IMR-90 (cell line): ENCODE data around the gene LCE4A. TPM values are rescaled to one million over a fixed set of nuclear protein-coding genes. Genes with fewer than 3 reads are reported as not detected.

Source experiments
- ATAC-seq: fragments of 200-7000 bp; cut with Tn5 transposase; 2 replicates; pipeline ENCODE4 v1.9.1; 2020; ENCODE audit warnings: low read depth, mild to moderate bottlenecking, moderate library complexity
- BruUV-seq: library from RNA; stranded (reverse); fragments of 400-500 nt; replicated peaks from 2 replicates; lab custom pipeline; 2021; lab: Mats Ljungman, UMichigan
- CTCF ChIA-PET: fragments of 300-600 bp; formaldehyde crosslinking; extraction: SDS; loops from one replicate; lab custom pipeline; 2021; ENCODE audit warnings: antibody characterized with exemption; lab: Yijun Ruan, JAX
- POLR2A ChIA-PET: fragments of 300-600 bp; sonication (Branson Sonifier 250); formaldehyde crosslinking; loops from one replicate; lab custom pipeline; 2022; ENCODE audit warnings: antibody characterized with exemption; ENCODE audit not compliant: unreplicated experiment; lab: Charles Lee
- DNase-seq: peaks from one replicate; pipeline ENCODE4 v3.0.0; 2013
- H2AFZ ChIP-seq: replicated peaks from 2 replicates; pipeline ENCODE3; 2013; ENCODE audit warnings: low read length, mild to moderate bottlenecking; ENCODE audit not compliant: poor library complexity
- H2AK5ac ChIP-seq: 2 replicates; pipeline ENCODE4 v1.6.1; 2013; ENCODE audit warnings: low read depth, low read length, inconsistent platforms
- H2AK9ac ChIP-seq: replicated peaks from 2 replicates; pipeline ENCODE3; 2013; ENCODE audit warnings: mild to moderate bottlenecking, low read depth, low read length, moderate library complexity; ENCODE audit not compliant: poor library complexity
- H2BK120ac ChIP-seq: 2 replicates; pipeline ENCODE4 v1.6.1; 2013; ENCODE audit warnings: low read depth, low read length, inconsistent platforms
- H2BK15ac ChIP-seq: 3 replicates; pipeline ENCODE4 v1.6.1; 2013; ENCODE audit warnings: low read depth, low read length, inconsistent platforms
- H2BK20ac ChIP-seq: 2 replicates; pipeline ENCODE4 v1.6.1; 2013; ENCODE audit warnings: low read depth, mild to moderate bottlenecking, inconsistent platforms, low read length, moderate library complexity
- H2BK5ac ChIP-seq: 2 replicates; pipeline ENCODE4 v1.6.1; 2013; ENCODE audit warnings: mild to moderate bottlenecking, low read depth, low read length, inconsistent platforms; ENCODE audit not compliant: poor library complexity, severe bottlenecking
- H3K14ac ChIP-seq: replicated peaks from 2 replicates; pipeline ENCODE4 v1.6.1; 2013; ENCODE audit warnings: low read depth, low read length, inconsistent platforms
- H3K18ac ChIP-seq: 2 replicates; pipeline ENCODE4 v1.6.1; 2013; ENCODE audit warnings: low read depth, low read length, control low read depth
- H3K23ac ChIP-seq: 2 replicates; pipeline ENCODE4 v1.6.1; 2013; ENCODE audit warnings: low read depth, low read length, inconsistent platforms
- H3K27ac ChIP-seq: 2 replicates; pipeline ENCODE4 v1.5.1; 2013; ENCODE audit warnings: mild to moderate bottlenecking, control low read depth, low read length; ENCODE audit not compliant: insufficient read depth
- H3K27me3 ChIP-seq: 2 replicates; pipeline ENCODE4 v1.6.1; 2013; ENCODE audit warnings: low read length; ENCODE audit not compliant: control insufficient read depth, insufficient read depth
- H3K36me3 ChIP-seq: 2 replicates; pipeline ENCODE4 v1.6.1; 2013; ENCODE audit warnings: low read length, mixed read lengths; ENCODE audit not compliant: control insufficient read depth, insufficient read depth
- H3K4ac ChIP-seq: 2 replicates; pipeline ENCODE4 v1.6.1; 2013; ENCODE audit warnings: low read depth, low read length, inconsistent platforms
- H3K4me1 ChIP-seq: 2 replicates; pipeline ENCODE4 v1.6.1; 2013; ENCODE audit warnings: low read length, mixed read lengths; ENCODE audit not compliant: control insufficient read depth, insufficient read depth
- H3K4me2 ChIP-seq: 2 replicates; pipeline ENCODE4 v1.6.1; 2013; ENCODE audit warnings: low read depth, mild to moderate bottlenecking, control low read depth, low read length, moderate library complexity
- H3K4me3 ChIP-seq: 2 replicates; pipeline ENCODE4 v1.5.1; 2013; ENCODE audit warnings: low read depth, mild to moderate bottlenecking, control low read depth, low read length, moderate library complexity; ENCODE audit not compliant: insufficient read depth
- H3K56ac ChIP-seq: 2 replicates; pipeline ENCODE4 v1.6.1; 2013; ENCODE audit warnings: low read length, inconsistent platforms; ENCODE audit not compliant: insufficient read depth; ENCODE audit errors: extremely low read depth
- H3K79me1 ChIP-seq, 2 experiments: 2 replicates each; pipeline ENCODE4 v1.6.1; 2013; ENCODE audit warnings: low read length in 2 of 2, inconsistent platforms in 1 of 2, low read depth in 1 of 2
- H3K9ac ChIP-seq: 2 replicates; pipeline ENCODE4 v1.6.1; 2013; ENCODE audit warnings: low read depth, low read length, control low read depth
- H3K9me1 ChIP-seq: 2 replicates; pipeline ENCODE4 v1.6.1; 2013; ENCODE audit warnings: low read length, inconsistent platforms; ENCODE audit not compliant: insufficient read depth
- H3K9me3 ChIP-seq: 2 replicates; pipeline ENCODE4 v1.6.1; 2013; ENCODE audit warnings: low read length; ENCODE audit not compliant: control insufficient read depth, insufficient read depth
- H4K20me1 ChIP-seq: 2 replicates; pipeline ENCODE4 v1.6.1; 2013; ENCODE audit warnings: low read length, inconsistent platforms; ENCODE audit not compliant: insufficient read depth
- H4K5ac ChIP-seq: 2 replicates; pipeline ENCODE4 v1.6.1; 2013; ENCODE audit warnings: mild to moderate bottlenecking, low read depth, low read length, control low read depth
- H4K8ac ChIP-seq, 2 experiments: 2 replicates each; pipeline ENCODE4 v1.6.1; 2013; ENCODE audit warnings: low read depth in 2 of 2, low read length in 2 of 2, control low read depth in 1 of 2, inconsistent platforms in 1 of 2
- H4K91ac ChIP-seq: 2 replicates; pipeline ENCODE4 v1.6.1; 2013; ENCODE audit warnings: low read depth, low read length, inconsistent platforms; ENCODE audit not compliant: insufficient read depth
- CHD1 ChIP-seq: IDR thresholded peaks from 2 replicates; pipeline ENCODE4 v1.6.1; 2012; ENCODE audit warnings: low read depth, low read length, improper control_type of control experiment
- MAFK ChIP-seq: IDR thresholded peaks from 2 replicates; pipeline ENCODE4 v1.6.1; 2012; ENCODE audit warnings: low read depth, low read length, improper control_type of control experiment
- MXI1 ChIP-seq: IDR thresholded peaks from 2 replicates; pipeline ENCODE4 v1.6.1; 2012; ENCODE audit warnings: low read depth, mild to moderate bottlenecking, low read length, moderate library complexity, borderline replicate concordance
- RCOR1 ChIP-seq: IDR thresholded peaks from 2 replicates; pipeline ENCODE4 v1.6.1; 2012; ENCODE audit warnings: mild to moderate bottlenecking, low read length, improper control_type of control experiment; ENCODE audit not compliant: insufficient replicate concordance
- WGBS, 2 experiments: methylation state at CpG; one replicate each; pipeline versions ENCODE4 v1.1.5 to v1.1.7; 2013; ENCODE audit warnings: missing lambda C conversion rate in 2 of 2; ENCODE audit not compliant: insufficient read length in 1 of 2; ENCODE audit errors: extremely low coverage in 2 of 2; 5-methylcytosine and 5-hydroxymethylcytosine counted together
- dilution Hi-C: fragments of 300-500 bp; cut with HindIII; formaldehyde crosslinking; loops from one replicate; pipeline ENCODE4 v1.14.3; 2018; ENCODE audit warnings: low sequenced_read_pairs; ENCODE audit not compliant: unreplicated experiment
- in situ Hi-C: fragments of 300-500 bp; cut with MboI; formaldehyde crosslinking; loops from 3 replicates; pipeline ENCODE4 v1.14.3; 2019; ENCODE audit warnings: low sequenced_read_pairs, inconsistent platforms, mixed read lengths
- intact Hi-C: fragments of 100-400 bp; cut with micrococcal nuclease; formaldehyde crosslinking; loops from 2 replicates; pipeline ENCODE4 v1.10.0; 2022
- polyA plus RNA-seq, 3 experiments: library from polyadenylated mRNA; depleted of rRNA; stranded (reverse); fragments of >200 nt; gene quantifications; 2 replicates each; pipeline ENCODE4 v1.2.3, GENCODE V29; 2012; ENCODE audit warnings: low replicate concordance in 1 of 3
- total RNA-seq: library from RNA; depleted of rRNA; stranded (reverse); fragments of >200 nt; gene quantifications from 2 replicates; pipeline ENCODE4 v1.2.3, GENCODE V29; 2012
- TF ChIP-seq, protein P1 (sequence below): fragments of 150-350 bp; IDR thresholded peaks from 2 replicates; pipeline ENCODE4 v1.6.1; 2017; ENCODE audit warnings: mild to moderate bottlenecking, antibody characterized with exemption, low read length, low read depth
- TF ChIP-seq, protein P2 (sequence below): conservative IDR thresholded peaks from 2 replicates; pipeline ENCODE4 v1.5.1; 2012; ENCODE audit warnings: mild to moderate bottlenecking, low read depth, low read length, improper control_type of control experiment

LCE4A gene
- total and polyA plus RNA-seq, 2 of the 4 experiments (the other 2 are of a cell fraction) = not detected

DNA sequence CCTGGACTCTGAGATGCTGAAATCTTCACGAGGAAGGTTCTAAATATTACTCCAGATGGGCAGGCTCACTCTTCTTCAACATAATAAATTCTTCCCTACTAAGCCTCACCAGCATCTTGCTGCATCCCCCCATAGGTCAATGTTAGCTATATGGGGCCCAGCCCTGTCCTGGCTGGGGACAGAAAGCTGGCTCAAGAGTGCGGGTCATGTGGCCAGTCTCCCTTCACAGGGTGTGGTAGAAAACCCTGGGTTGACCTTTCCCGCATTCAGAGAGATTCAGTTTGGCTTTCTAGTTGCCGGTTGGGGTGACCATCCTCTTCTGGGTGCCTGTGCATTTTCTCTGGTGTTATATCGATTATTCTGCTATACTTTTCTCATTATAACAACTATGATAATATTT lies 30.0 kb downstream of the LCE4A start:
- Histone ChIP-seq H2AFZ (no peak overlapping the region), H3K79me1 (no peaks in the 10 kb centered on the region), H2AK9ac (no peak overlapping the region), H3K27ac (no peak overlapping the region), H3K9ac (no peak overlapping the region), H2AK5ac (no peak overlapping the region), H3K4me2 (no peak overlapping the region), H4K8ac (no peak overlapping the region), H4K5ac (no peak overlapping the region), H4K20me1 (no peaks in the 10 kb centered on the region), H3K23ac (no peak overlapping the region), H3K9me1 (no peaks in the 10 kb centered on the region), H2BK15ac (no peak overlapping the region), H2BK5ac (no peak overlapping the region), H4K91ac (no peak overlapping the region), H3K9me3 (no peaks in the 10 kb centered on the region), H3K56ac (no peak overlapping the region), H3K4me1 (no peaks in the 10 kb centered on the region), H3K4ac (no peak overlapping the region), H2BK20ac (no peak overlapping the region), H3K18ac (no peak overlapping the region), H3K14ac (no peak overlapping the region), H3K4me3 (no peak overlapping the region), H3K27me3 (no peaks in the 10 kb centered on the region), H3K36me3 (no peaks in the 10 kb centered on the region), H2BK120ac (no peak overlapping the region)
- ChIA-PET POLR2A (no interaction called here), CTCF (no interaction called here)
- TF ChIP-seq RCOR1 (no peak), MAFK (no peak), MXI1 (no peak), CHD1 (no peak)
- TF ChIP-seq, protein P1, sequence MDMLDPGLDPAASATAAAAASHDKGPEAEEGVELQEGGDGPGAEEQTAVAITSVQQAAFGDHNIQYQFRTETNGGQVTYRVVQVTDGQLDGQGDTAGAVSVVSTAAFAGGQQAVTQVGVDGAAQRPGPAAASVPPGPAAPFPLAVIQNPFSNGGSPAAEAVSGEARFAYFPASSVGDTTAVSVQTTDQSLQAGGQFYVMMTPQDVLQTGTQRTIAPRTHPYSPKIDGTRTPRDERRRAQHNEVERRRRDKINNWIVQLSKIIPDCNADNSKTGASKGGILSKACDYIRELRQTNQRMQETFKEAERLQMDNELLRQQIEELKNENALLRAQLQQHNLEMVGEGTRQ = no peak
- TF ChIP-seq, protein P2, sequence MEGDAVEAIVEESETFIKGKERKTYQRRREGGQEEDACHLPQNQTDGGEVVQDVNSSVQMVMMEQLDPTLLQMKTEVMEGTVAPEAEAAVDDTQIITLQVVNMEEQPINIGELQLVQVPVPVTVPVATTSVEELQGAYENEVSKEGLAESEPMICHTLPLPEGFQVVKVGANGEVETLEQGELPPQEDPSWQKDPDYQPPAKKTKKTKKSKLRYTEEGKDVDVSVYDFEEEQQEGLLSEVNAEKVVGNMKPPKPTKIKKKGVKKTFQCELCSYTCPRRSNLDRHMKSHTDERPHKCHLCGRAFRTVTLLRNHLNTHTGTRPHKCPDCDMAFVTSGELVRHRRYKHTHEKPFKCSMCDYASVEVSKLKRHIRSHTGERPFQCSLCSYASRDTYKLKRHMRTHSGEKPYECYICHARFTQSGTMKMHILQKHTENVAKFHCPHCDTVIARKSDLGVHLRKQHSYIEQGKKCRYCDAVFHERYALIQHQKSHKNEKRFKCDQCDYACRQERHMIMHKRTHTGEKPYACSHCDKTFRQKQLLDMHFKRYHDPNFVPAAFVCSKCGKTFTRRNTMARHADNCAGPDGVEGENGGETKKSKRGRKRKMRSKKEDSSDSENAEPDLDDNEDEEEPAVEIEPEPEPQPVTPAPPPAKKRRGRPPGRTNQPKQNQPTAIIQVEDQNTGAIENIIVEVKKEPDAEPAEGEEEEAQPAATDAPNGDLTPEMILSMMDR = no peak
- no peak for DNase-seq
- dilution Hi-C loops = no loop called here
- no CpG with 5 or more reads among the region's 5 CpGs for WGBS, 2 experiments
- no TSS peak for BruUV-seq
- ATAC-seq = no peak
- in situ Hi-C loops = no loop called here
- intact Hi-C loops = no loop called here
